GM10266 (cell line): Measurements from ENCODE around the gene BTBD10.
"Not testable (repeated sequence)": the region's sequence is repeated elsewhere in the genome, so short reads cannot be mapped to it uniquely, and the experiment has no call there.

Experiments
- DNase-seq: peaks from one replicate; pipeline ENCODE4 v3.0.0; 2012; ENCODE audit errors: extremely low spot score
- TF ChIP-seq, protein P1 (sequence below): IDR thresholded peaks from 2 replicates; pipeline ENCODE4 v1.5.1; 2012; ENCODE audit warnings: mild to moderate bottlenecking, low read depth; ENCODE audit not compliant: control insufficient read depth, insufficient read depth; ENCODE audit errors: missing control alignments

Gene BTBD10

DNA sequence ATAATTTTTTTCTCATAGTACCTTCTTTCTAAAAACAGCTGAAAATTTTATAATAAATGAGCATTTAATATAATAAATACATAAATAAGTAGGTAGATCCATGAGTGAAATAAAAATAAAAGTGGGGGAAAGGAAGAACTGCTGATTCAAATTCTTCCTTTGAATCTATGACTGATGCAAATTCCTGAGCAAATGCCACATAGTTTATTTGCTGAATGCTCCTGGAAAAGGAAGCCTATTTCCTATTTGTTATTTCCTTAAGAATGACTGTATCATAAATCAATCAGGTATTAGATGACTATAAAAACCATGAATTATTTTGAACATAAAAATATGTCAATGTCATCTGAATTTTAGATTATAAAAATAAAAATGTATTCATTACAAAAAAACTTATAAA, 16.6 kb downstream of the BTBD10 start:
- no peak for DNase-seq
- TF ChIP-seq, protein P1, sequence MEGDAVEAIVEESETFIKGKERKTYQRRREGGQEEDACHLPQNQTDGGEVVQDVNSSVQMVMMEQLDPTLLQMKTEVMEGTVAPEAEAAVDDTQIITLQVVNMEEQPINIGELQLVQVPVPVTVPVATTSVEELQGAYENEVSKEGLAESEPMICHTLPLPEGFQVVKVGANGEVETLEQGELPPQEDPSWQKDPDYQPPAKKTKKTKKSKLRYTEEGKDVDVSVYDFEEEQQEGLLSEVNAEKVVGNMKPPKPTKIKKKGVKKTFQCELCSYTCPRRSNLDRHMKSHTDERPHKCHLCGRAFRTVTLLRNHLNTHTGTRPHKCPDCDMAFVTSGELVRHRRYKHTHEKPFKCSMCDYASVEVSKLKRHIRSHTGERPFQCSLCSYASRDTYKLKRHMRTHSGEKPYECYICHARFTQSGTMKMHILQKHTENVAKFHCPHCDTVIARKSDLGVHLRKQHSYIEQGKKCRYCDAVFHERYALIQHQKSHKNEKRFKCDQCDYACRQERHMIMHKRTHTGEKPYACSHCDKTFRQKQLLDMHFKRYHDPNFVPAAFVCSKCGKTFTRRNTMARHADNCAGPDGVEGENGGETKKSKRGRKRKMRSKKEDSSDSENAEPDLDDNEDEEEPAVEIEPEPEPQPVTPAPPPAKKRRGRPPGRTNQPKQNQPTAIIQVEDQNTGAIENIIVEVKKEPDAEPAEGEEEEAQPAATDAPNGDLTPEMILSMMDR, result no peak

DNA sequence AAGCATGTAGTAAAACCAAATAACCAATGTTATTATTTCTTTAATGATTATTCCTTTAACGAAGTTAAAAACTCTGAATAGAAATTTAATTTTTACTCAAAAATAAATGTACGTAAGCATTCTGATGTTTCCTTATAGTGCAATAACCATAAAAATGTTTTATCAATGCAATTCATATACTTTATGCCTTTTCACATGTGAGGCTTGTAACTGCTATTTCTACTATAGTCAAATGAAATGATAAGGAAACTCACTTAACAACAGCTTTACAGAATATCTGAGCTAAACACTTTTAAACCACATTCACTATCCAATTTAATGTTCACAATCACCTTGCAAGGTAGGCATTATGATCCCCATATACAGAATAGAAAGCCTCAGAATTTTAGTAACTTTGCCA, 17.4 kb downstream of the BTBD10 start:
- TF ChIP-seq, protein P1, result no peak
- no peak for DNase-seq

DNA sequence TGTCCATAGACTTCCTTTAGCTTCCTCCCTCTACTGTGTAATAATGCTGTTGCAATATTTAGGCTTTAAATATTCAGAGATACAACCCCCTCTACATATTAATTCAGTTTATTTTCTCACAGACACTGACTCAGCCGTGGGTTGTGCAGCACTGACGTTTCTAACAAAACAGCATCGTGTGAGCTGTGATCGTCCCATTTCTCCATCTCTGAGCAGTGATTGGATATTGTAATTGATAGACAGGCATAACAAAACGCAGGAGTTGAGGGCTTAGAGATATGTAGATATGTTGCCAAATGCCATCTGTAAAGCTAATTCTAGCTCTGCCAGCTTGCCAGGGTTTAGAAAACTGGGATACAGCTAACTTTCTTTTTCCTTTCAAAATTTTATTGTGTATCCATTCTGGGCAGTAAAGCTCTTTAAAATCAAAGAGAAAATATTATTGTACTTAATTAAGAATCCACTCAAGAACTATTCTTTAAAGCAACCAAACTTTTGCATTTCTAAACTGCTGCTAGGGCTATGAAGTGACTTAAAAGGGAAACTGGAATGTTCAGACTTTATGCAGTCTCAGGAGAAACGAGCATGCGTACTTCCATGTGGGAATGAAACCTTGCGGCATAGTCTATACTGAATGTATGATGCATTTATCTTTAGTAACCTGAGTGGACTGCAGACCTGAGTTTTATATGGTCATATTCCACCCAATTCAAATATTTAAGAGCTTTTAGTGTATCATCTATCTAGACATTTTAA, 22.7 kb downstream of the BTBD10 start:
- TF ChIP-seq, protein P1, result no peak
- no peak for DNase-seq

DNA sequence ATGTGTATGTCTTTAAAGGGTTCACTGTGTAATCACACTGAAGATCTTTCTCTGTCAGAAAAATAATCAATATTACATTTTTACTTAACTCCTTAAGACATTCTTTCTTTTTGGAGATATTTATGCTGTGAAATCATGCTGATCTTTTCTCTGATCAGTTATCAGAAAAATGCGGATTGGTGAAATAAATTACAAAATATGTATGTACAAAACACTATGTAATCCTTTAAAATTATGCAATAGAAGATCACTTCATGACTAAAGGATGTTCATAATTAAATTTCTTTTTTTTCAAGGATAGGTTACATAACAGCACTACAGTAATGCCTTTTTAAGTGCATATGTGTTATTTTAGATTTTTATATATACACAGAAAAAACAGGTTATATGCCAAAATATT, 24.7 kb downstream of the BTBD10 start:
- TF ChIP-seq, protein P1, result no peak
- no peak for DNase-seq

DNA sequence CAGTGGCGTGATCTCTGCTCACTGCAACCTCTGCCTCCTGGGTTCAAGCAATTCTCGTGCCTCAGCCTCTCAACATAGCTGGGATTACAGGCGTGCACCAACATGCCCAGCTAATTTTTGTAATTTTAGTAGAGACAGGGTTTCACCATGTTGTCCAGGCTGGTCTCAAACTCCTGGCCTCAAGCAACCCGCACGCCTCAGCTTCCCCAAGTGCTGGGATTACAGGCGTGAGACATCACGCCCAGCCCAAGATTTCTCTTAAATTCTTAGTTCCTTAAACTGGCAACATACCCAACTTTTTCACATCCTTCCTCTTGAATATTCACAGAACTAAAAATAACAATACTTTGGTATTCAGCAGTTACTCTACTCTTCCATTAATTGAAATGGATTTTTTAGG, 26.2 kb downstream of the BTBD10 start:
- not testable (repeated sequence) for DNase-seq

DNA sequence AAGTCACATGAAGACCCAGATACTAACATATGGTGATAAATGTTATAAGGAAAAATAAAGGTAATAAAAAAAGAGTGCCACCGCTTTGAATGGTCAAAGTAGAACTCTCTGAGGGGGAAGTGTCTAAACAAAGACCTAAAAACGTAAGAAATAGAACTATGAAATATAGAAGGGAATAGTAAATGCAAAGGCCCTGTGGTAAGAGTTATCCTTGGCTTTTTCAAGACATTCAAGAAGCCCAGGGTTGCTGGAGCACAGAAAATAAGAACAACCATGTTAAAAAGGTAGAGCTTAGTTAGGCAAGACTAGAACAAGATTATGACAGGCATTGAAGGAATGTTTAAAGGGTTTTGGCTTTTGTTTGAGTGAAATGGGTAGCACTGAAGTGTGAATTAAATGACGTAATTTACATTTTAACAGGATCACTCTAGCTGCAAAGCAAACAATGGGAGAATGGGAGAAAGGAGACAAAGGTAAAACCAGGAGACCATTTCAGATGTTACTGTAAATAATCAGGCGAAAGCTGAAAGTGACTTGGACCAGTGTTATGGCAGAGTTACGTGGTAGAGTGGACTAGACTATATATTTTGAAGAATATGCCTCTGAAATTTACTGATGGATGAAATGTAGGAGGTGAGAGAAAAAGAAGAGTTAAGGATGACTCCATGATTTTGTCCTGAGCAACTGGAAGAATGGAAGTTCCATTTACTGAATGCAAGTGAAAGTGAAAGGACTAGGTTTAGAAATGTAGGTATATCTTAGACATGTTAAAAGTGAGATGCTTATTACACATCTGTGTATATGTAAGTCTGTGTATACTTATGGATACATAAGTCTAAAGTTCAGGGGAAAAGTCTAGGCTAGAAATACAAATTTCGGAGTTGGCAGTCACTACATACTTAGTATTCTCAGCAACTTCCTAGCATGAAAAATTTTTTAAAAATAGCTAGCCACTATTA, 28.5 kb downstream of the BTBD10 start:
- no peak for DNase-seq

DNA sequence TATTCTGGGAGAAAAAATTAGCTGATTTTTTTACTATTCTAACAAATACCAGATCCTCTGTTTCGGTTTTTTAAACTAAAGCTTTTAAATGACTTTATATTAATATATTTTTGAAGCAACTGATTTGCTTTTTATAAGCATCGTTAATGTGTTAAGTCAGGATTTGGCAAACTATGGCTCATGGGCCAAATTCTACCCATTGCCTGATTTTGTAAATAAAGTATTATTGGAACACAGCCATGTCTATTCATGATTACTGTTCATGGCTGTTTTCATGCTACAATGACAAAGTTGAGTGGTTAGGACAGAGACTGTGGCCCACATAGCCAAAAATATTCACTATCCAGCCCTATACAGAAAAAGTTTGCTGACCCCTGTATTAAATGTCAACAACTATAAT, 29.6 kb downstream of the BTBD10 start:
- no peak for DNase-seq
- TF ChIP-seq, protein P1, result no peak

More for the DNA sequence above, 28.5 kb downstream of the BTBD10 start:
- TF ChIP-seq, protein P1, result no peak
